ENCODE measurements around the gene SAPCD1.

DNA sequence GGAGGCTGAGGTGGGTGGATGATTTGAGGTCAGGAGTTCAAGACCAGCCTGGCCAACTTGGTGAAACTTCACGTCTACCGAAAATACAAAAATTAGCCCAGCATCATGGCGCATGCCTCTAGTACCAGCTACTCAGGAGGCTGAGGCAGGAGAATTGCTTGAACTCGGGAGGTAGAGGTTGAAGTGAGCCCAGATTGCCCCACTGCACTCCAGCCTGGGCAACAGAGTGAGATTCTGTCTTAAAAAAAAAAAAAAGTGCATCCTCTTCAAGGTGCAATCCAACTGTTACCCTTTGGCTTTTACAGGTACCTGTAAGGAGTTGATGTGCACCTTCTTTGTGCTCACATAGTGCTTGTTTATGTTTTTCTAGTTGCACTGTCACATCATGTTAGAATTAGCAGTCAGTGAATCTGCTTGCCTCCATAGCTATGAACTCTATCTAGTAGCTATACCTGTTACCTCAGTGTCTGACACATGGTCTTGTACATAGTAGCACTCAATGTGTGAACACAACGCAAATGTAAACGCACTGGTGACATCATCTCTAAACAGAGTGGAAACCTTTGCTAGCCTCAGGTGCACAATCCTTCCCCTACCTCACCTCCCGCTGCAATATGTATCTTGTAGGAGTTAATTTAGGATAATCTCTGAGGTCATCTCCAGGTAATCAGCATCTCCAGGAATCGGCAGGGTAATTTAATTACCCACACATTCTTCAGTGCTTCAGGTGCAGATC, 13.0 kb upstream of the SAPCD1 start:
- TF ChIP-seq POLR2AphosphoS5 (IDR thresholded peaks at IDR 0.05) (no peak), CTCF (IDR thresholded peaks at IDR 0.05 in 8 of 11, conservative IDR thresholded peaks at IDR 0.05 in 3 of 11) (no peak), POLR2A (IDR thresholded peaks at IDR 0.05) (no peak)
